GM12864 (cell line): ENCODE measurements around the gene ARHGAP25.

ENCODE experiments used
- DNase-seq: peaks from one replicate; pipeline ENCODE4 v3.0.0-alpha.2; 2011; ENCODE audit warnings: low read depth
- H3K4me3 ChIP-seq: 2 replicates; pipeline ENCODE4 v1.5.1; 2011; ENCODE audit warnings: mild to moderate bottlenecking, low read depth, low read length, control low read depth
- TF ChIP-seq, protein P1 (sequence below): IDR thresholded peaks from 2 replicates; pipeline ENCODE4 v1.5.1; 2011; ENCODE audit warnings: low read depth, mild to moderate bottlenecking, moderate library complexity, low read length, control low read depth, inconsistent platforms; ENCODE audit errors: missing control alignments

The ARHGAP25 gene

GRCh38 chr2:68860111-68860510 lies 125.5 kb downstream of the ARHGAP25 start:
- TF ChIP-seq, protein P1, sequence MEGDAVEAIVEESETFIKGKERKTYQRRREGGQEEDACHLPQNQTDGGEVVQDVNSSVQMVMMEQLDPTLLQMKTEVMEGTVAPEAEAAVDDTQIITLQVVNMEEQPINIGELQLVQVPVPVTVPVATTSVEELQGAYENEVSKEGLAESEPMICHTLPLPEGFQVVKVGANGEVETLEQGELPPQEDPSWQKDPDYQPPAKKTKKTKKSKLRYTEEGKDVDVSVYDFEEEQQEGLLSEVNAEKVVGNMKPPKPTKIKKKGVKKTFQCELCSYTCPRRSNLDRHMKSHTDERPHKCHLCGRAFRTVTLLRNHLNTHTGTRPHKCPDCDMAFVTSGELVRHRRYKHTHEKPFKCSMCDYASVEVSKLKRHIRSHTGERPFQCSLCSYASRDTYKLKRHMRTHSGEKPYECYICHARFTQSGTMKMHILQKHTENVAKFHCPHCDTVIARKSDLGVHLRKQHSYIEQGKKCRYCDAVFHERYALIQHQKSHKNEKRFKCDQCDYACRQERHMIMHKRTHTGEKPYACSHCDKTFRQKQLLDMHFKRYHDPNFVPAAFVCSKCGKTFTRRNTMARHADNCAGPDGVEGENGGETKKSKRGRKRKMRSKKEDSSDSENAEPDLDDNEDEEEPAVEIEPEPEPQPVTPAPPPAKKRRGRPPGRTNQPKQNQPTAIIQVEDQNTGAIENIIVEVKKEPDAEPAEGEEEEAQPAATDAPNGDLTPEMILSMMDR: no peak
- DNase-seq: no peak
- H3K4me3 ChIP-seq: no peak overlapping the region

DNA sequence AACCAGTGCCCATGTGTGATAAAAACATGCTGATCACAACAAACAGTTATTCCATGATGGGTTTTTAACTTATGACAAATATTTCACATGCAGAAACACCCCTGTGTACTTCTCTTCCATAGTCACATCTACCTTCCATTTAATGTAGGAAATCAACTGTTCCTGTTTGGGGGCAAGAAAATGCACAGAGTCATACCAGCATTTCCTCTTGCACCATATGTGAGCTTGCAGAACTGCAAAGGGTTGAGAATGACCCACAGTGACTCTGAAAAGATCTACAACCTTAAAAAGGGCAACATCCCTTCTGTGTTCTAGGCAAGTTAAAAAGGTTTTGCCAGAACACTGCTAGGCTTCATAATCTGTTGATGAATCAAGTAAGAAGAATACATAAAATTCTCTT lies 126.7 kb downstream of the ARHGAP25 start:
- TF ChIP-seq, protein P1: no peak
- H3K4me3 ChIP-seq: no peak overlapping the region
- DNase-seq: no peak

DNA sequence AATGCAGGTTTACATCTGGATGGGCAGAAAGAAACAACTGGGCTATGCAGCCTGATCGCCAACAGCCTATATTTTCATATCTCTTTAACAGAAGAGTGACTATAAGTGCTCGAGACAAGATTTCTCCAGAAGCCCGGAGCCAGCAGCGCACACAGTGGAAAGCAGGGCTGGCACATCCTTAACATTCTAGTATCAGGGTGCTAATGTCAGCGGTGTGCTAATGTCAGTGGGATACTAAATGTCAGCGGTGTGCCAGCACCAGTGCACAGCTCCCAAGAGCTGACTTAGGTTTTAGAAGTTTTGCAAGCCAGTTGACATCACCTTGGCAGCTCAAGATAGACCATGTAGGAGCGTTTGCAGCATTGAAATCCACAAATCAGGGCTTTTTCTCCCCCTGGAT lies 128.3 kb downstream of the ARHGAP25 start:
- TF ChIP-seq, protein P1: no peak
- no peak overlapping the region for H3K4me3 ChIP-seq
- no peak for DNase-seq

GRCh38 chr2:68863996-68864395 lies 129.4 kb downstream of the ARHGAP25 start:
- H3K4me3 ChIP-seq: no peak overlapping the region
- TF ChIP-seq, protein P1: no peak
- no peak for DNase-seq

DNA sequence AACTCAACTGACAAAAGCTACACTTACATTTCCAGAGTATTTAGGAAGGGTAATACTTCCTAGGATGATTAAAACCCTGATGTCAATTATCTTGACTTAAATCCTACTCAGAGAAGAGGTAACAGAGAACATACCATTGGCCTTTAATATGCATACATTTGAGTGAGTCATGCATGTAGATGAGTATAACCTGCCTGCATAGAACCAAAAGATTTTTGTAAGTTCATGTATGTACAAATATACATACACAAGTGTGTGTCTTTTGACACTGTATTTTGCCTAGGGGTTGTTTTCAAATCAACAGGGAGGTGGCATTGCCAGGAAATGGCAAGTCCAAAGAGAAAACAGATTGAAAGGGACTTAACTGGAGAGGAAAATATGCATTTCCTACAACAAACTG lies 130.5 kb downstream of the ARHGAP25 start:
- TF ChIP-seq, protein P1: no peak
- H3K4me3 ChIP-seq: no peak overlapping the region
- DNase-seq: no peak

GRCh38 chr2:68870215-68870614 lies 135.6 kb downstream of the ARHGAP25 start:
- TF ChIP-seq, protein P1: no peak
- no peak overlapping the region for H3K4me3 ChIP-seq
- DNase-seq: no peak

GRCh38 chr2:68871159-68871764 lies 136.7 kb downstream of the ARHGAP25 start, which contains the start of gene BMP10:
BMP10 (minus strand) TSS chr2:68871397; CDS start chr2:68871358, 39 bp downstream.
- no peak within 1 kb of the TSS for H3K4me3 ChIP-seq
- no peak for DNase-seq
- TF ChIP-seq, protein P1: no peak
